A549 (cell line): ENCODE results near the gene C4orf51. TPM values are rescaled to one million over a fixed set of nuclear protein-coding genes. Genes with fewer than 3 reads are reported as not detected.

Source experiments
- ATAC-seq, 2 experiments: fragments of 200-7000 bp in 1 of 2; fragments of >200 bp in 1 of 2; cut with Nextera tagmentation in 1 of 2; cut with Tn5 transposase in 1 of 2; 3 replicates each; pipeline versions ENCODE4 v1.8.0 to v1.9.1; 2018 to 2020; ENCODE audit warnings: mild to moderate bottlenecking in 1 of 2, moderate library complexity in 1 of 2
- CTCF ChIA-PET: fragments of 300-600 bp; sonication (Branson Sonifier 250); formaldehyde crosslinking; extraction: SDS; loops from one replicate; lab custom pipeline; 2021; ENCODE audit warnings: antibody characterized with exemption, inconsistent platforms; lab: Yijun Ruan, JAX
- POLR2A ChIA-PET: fragments of 350-600 bp; formaldehyde crosslinking; extraction: SDS; loops from one replicate; lab custom pipeline; 2021; ENCODE audit warnings: antibody characterized with exemption, inconsistent platforms; lab: Yijun Ruan, JAX
- DNase-seq, 2 experiments: peaks; one replicate each; pipeline versions ENCODE4 v3.0.0 to v3.0.0-alpha.2; 2011 to 2016; ENCODE audit warnings: low read depth in 1 of 2, low spot score in 1 of 2
- FAIRE-seq: peaks from 2 replicates; lab custom pipeline; 2011; peaks lifted over from hg19 to GRCh38; lab: Jason Lieb, UNC
- H3K27ac ChIP-seq, 2 experiments: fragments of >200 bp; sonication (Bioruptor Twin); formaldehyde crosslinking; 3 replicates each; pipeline ENCODE4 v1.5.1; 2016 to 2017
- H3K4me1 ChIP-seq: fragments of >200 bp; sonication (Bioruptor Twin); formaldehyde crosslinking; 3 replicates; pipeline ENCODE4 v1.6.1; 2016
- H3K4me2 ChIP-seq: fragments of >200 bp; sonication (Bioruptor Twin); formaldehyde crosslinking; 3 replicates; pipeline ENCODE4 v1.6.1; 2016
- H3K4me3 ChIP-seq: fragments of >200 bp; sonication (Bioruptor Twin); formaldehyde crosslinking; 3 replicates; pipeline ENCODE4 v1.5.1; 2016
- H3K9me3 ChIP-seq: fragments of >200 bp; sonication (Bioruptor Twin); formaldehyde crosslinking; 3 replicates; pipeline ENCODE4 v1.6.1; 2016
- ATOH8 ChIP-seq: fragments of 250-450 bp; sonication (Bioruptor Pico); IDR thresholded peaks from 2 replicates; pipeline ENCODE4 v1.5.0; 2020; ENCODE audit warnings: low read depth, mild to moderate bottlenecking, moderate library complexity
- BHLHE40 ChIP-seq: IDR thresholded peaks from 2 replicates; pipeline ENCODE4 v1.6.1; 2012; ENCODE audit warnings: low read depth, low read length, inconsistent platforms
- CBX2 ChIP-seq: fragments of 200-600 bp; sonication (generic); IDR thresholded peaks from 2 replicates; pipeline ENCODE4 v1.6.1; 2016; ENCODE audit warnings: low read depth, mild to moderate bottlenecking, borderline replicate concordance
- EHF ChIP-seq: fragments of 250-450 bp; sonication (Bioruptor Pico); IDR thresholded peaks from 2 replicates; pipeline ENCODE4 v1.5.0; 2020; ENCODE audit warnings: mild to moderate bottlenecking
- HOXB13 ChIP-seq: fragments of 250-450 bp; sonication (Bioruptor Pico); IDR thresholded peaks from 2 replicates; pipeline ENCODE4 v1.5.0; 2020; ENCODE audit warnings: low read depth, mild to moderate bottlenecking, moderate library complexity
- JUNB ChIP-seq: fragments of >200 bp; sonication (Bioruptor Twin); formaldehyde crosslinking; IDR thresholded peaks from 2 replicates; pipeline ENCODE4 v1.6.1; 2016
- KDM1A ChIP-seq: fragments of 200-600 bp; sonication (generic); IDR thresholded peaks from 2 replicates; pipeline ENCODE4 v1.6.1; 2016; ENCODE audit warnings: low read depth, mild to moderate bottlenecking
- MAFK ChIP-seq: fragments of 450-650 bp; IDR thresholded peaks from 2 replicates; pipeline ENCODE4 v1.6.1; 2014; ENCODE audit not compliant: partially characterized antibody
- NPAS2 ChIP-seq: fragments of 250-450 bp; sonication (Bioruptor Pico); IDR thresholded peaks from 2 replicates; pipeline ENCODE4 v1.8.0; 2022; ENCODE audit warnings: mild to moderate bottlenecking, moderate library complexity, borderline replicate concordance
- PBX3 ChIP-seq: IDR thresholded peaks from 2 replicates; pipeline ENCODE4 v1.6.1; 2012
- PHF8 ChIP-seq: fragments of 200-600 bp; sonication (generic); IDR thresholded peaks from 2 replicates; pipeline ENCODE4 v1.6.1; 2016; ENCODE audit warnings: low read depth, mild to moderate bottlenecking, antibody characterized with exemption, moderate library complexity, borderline replicate concordance
- POLR2AphosphoS2 ChIP-seq: conservative IDR thresholded peaks from 2 replicates; pipeline ENCODE4 v1.6.1; 2012; ENCODE audit warnings: low read length, improper control_type of control experiment, inconsistent platforms
- RARB ChIP-seq: fragments of 250-450 bp; sonication (Bioruptor Pico); IDR thresholded peaks from 2 replicates; pipeline ENCODE4 v1.8.0; 2021; ENCODE audit warnings: mild to moderate bottlenecking, moderate library complexity
- RNF2 ChIP-seq: fragments of 200-600 bp; sonication (generic); IDR thresholded peaks from 2 replicates; pipeline ENCODE4 v1.6.1; 2016; ENCODE audit warnings: low read depth, mild to moderate bottlenecking, antibody characterized with exemption, moderate library complexity, borderline replicate concordance
- USF2 ChIP-seq: fragments of 450-650 bp; IDR thresholded peaks from 2 replicates; pipeline ENCODE4 v1.6.1; 2014; ENCODE audit warnings: antibody characterized with exemption
- WGBS: methylation state at CpG from one replicate; pipeline ENCODE4 v1.1.6; 2017; ENCODE audit errors: missing lambda C conversion rate; 5-methylcytosine and 5-hydroxymethylcytosine counted together
- polyA plus RNA-seq, 4 experiments: library from polyadenylated mRNA; depleted of rRNA in 3 of 4; stranded (reverse); fragments of >200 nt; fragmentation: RNase III in 1 of 4; extraction: RNeasy Plus Mini Kit Qiagen cat#74134 plus additional on column Dnase treatment in 1 of 4; gene quantifications; 2 replicates in 3 of 4; 3 replicates in 1 of 4; pipeline ENCODE4 v1.2.3, GENCODE V29; 2011 to 2017
- TF ChIP-seq, protein P1 (sequence below): fragments of >200 bp; sonication (Bioruptor Twin); formaldehyde crosslinking; IDR thresholded peaks from 2 replicates; pipeline ENCODE4 v1.6.1; 2016
- TF ChIP-seq, protein P2 (sequence below): fragments of >200 bp; sonication (Bioruptor Twin); formaldehyde crosslinking; IDR thresholded peaks from 3 replicates; pipeline ENCODE4 v1.5.1; 2016
- TF ChIP-seq, protein P3 (sequence below): fragments of >200 bp; sonication (Bioruptor Twin); formaldehyde crosslinking; IDR thresholded peaks from 3 replicates; pipeline ENCODE4 v1.6.1; 2016
- TF ChIP-seq, protein P4 (sequence below): IDR thresholded peaks from 2 replicates; pipeline ENCODE4 v1.6.1; 2012

The C4orf51 gene
- polyA plus RNA-seq, 2 of the 4 experiments (the other 2 are of a cell fraction), result not detected

DNA sequence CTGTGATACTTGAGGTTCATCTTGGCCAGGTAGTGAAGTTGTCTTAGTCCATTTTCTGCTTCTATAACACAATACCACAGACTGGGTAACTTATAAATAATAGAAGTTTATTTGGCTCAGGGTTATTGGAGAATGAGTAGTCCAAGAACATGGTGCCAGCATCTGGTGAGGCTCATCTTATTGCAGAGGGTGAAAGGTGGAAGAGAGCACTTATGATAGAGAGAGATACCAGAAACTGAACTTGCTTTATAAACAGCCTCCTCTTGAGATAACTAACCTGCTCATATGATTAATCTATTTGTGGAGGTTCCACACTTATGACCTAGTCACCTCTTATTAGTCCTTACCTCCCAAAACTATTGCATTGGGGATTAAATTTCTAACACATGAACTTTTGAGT lies 1.6 kb downstream of the C4orf51 start (continued):
- TF ChIP-seq, protein P1, sequence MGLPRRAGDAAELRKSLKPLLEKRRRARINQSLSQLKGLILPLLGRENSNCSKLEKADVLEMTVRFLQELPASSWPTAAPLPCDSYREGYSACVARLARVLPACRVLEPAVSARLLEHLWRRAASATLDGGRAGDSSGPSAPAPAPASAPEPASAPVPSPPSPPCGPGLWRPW, result no peak
- no peak for TF ChIP-seq ATOH8 (CRISPR knock-in tag)

DNA sequence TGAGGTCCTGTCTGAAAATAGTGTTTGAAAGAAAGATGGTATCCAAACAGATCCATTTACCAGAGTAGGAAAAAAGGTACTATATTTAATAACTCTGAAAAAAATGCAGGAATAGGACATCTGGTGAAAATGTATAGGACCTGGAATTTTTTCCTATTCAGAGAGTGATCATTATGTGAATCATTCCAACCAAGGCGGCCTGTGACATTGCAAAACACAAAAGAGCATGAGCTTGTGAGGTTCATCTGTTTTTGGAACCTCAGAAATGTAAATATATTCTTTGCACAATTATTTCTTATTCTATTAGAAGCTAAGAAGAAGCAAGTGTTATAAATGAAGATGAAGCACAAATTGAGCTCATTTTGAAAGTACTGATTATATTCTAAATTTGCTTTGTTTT lies 2.0 kb downstream of the C4orf51 start:
- ATAC-seq (no peak), FAIRE-seq (no peak), DNase-seq (no peak)
- Histone ChIP-seq H3K4me1 (peaks cover 23% of the 10 kb centered on the region; the same call in 2 of the 3 replicates), H3K27ac (no peak overlapping the region; a peak in 1 of 6 replicates), H3K9me3 (no peaks in the 10 kb centered on the region), H3K4me2 (no peak overlapping the region), H3K4me3 (no peak overlapping the region)
- CTCF ChIA-PET, result no interaction called here
- WGBS, result 72% methylated on average over 1 of the region's 1 CpG
- TF ChIP-seq PBX3, result no peak
- TF ChIP-seq EHF (CRISPR knock-in tag), result no peak
- no peak for TF ChIP-seq CBX2
- TF ChIP-seq, protein P1, result no peak
- no peak for TF ChIP-seq JUNB
- TF ChIP-seq BHLHE40, result no peak
- no peak for TF ChIP-seq USF2
- TF ChIP-seq HOXB13 (CRISPR knock-in tag), result no peak
- TF ChIP-seq, protein P2, sequence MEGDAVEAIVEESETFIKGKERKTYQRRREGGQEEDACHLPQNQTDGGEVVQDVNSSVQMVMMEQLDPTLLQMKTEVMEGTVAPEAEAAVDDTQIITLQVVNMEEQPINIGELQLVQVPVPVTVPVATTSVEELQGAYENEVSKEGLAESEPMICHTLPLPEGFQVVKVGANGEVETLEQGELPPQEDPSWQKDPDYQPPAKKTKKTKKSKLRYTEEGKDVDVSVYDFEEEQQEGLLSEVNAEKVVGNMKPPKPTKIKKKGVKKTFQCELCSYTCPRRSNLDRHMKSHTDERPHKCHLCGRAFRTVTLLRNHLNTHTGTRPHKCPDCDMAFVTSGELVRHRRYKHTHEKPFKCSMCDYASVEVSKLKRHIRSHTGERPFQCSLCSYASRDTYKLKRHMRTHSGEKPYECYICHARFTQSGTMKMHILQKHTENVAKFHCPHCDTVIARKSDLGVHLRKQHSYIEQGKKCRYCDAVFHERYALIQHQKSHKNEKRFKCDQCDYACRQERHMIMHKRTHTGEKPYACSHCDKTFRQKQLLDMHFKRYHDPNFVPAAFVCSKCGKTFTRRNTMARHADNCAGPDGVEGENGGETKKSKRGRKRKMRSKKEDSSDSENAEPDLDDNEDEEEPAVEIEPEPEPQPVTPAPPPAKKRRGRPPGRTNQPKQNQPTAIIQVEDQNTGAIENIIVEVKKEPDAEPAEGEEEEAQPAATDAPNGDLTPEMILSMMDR, result no peak
- TF ChIP-seq, protein P3, sequence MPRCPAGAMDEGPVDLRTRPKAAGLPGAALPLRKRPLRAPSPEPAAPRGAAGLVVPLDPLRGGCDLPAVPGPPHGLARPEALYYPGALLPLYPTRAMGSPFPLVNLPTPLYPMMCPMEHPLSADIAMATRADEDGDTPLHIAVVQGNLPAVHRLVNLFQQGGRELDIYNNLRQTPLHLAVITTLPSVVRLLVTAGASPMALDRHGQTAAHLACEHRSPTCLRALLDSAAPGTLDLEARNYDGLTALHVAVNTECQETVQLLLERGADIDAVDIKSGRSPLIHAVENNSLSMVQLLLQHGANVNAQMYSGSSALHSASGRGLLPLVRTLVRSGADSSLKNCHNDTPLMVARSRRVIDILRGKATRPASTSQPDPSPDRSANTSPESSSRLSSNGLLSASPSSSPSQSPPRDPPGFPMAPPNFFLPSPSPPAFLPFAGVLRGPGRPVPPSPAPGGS, result no peak
- TF ChIP-seq ATOH8 (CRISPR knock-in tag), result no peak
- no peak for TF ChIP-seq KDM1A
- TF ChIP-seq NPAS2 (CRISPR knock-in tag), result no peak
- TF ChIP-seq PHF8, result no peak
- no peak for TF ChIP-seq RARB (CRISPR knock-in tag)
- POLR2A ChIA-PET, result no interaction called here

DNA sequence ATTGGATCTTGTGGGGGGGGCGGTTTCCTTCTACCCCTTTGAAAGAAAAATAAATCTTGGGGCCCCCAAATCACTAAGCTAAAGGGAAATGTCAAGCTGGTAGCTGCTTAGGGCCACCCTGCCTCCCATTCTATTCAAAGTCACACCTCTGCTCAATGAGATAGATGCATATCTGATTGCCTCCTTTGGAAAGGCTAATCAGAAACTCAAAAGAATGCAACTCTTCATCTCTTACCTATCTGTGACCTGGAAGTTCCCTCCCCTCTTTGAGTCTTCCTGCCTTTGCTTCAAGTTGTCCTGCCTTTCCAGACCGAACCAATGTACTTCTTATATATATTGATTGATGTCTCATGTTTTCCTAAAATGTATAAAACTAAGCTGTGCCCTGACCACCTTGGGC lies 7.0 kb downstream of the C4orf51 start:
- Histone ChIP-seq H3K9me3 (no peaks in the 10 kb centered on the region), H3K27ac (no peak overlapping the region), H3K4me2 (no peak overlapping the region), H3K4me3 (no peak overlapping the region), H3K4me1 (no peaks in the 10 kb centered on the region)
- DNase-seq (no peak), ATAC-seq (no peak), FAIRE-seq (no peak)
- WGBS, result 21% methylated on average over 2 of the region's 2 CpGs
- ChIA-PET POLR2A (no interaction called here), CTCF (no interaction called here)
- TF ChIP-seq, protein P4, sequence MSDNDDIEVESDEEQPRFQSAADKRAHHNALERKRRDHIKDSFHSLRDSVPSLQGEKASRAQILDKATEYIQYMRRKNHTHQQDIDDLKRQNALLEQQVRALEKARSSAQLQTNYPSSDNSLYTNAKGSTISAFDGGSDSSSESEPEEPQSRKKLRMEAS, result no peak
- TF ChIP-seq MAFK (no peak), RNF2 (no peak), POLR2AphosphoS2 (no peak)
